WTC11 (cell line): ENCODE data around the gene RNF39. TPM values are rescaled to one million over a fixed set of nuclear protein-coding genes. Genes with fewer than 3 reads are reported as not detected.

Source experiments
- ATAC-seq: fragments of 200-7000 bp; cut with Tn5 transposase; 2 replicates; pipeline ENCODE4 v1.10.0; 2021; ENCODE audit warnings: mild to moderate bottlenecking, moderate library complexity
- CTCF ChIA-PET: fragments of 300-600 bp; sonication (Branson Sonifier 250); formaldehyde crosslinking; loops from one replicate; lab custom pipeline; 2021; ENCODE audit warnings: antibody characterized with exemption; lab: Charles Lee
- POLR2A ChIA-PET: fragments of 350-600 bp; sonication (Branson Sonifier 250); formaldehyde crosslinking; loops from one replicate; lab custom pipeline; 2021; ENCODE audit warnings: antibody characterized with exemption; lab: Charles Lee
- DNase-seq: peaks from one replicate; pipeline ENCODE4 v3.0.0; 2021; ENCODE audit warnings: low spot score
- H3K27ac Mint-ChIP-seq: 2 replicates; pipeline ENCODE4 v1.8.0; 2021; ENCODE audit warnings: mixed read lengths
- H3K27me3 Mint-ChIP-seq: 2 replicates; pipeline ENCODE4 v1.8.0; 2021; ENCODE audit warnings: low read depth, mild to moderate bottlenecking, moderate library complexity, mixed read lengths
- H3K36me3 Mint-ChIP-seq: 2 replicates; pipeline ENCODE4 v1.8.0; 2021; ENCODE audit warnings: mixed read lengths
- H3K4me1 Mint-ChIP-seq: 2 replicates; pipeline ENCODE4 v1.8.0; 2022; ENCODE audit warnings: mixed read lengths
- H3K4me3 Mint-ChIP-seq: 2 replicates; pipeline ENCODE4 v1.8.0; 2021; ENCODE audit warnings: mild to moderate bottlenecking, moderate library complexity, mixed read lengths
- H3K9me3 Mint-ChIP-seq: 2 replicates; pipeline ENCODE4 v1.8.0; 2021; ENCODE audit warnings: mixed read lengths
- AFF4 ChIP-seq: sonication (generic); formaldehyde crosslinking; IDR thresholded peaks from 2 replicates; pipeline ENCODE4 v1.8.1; 2023; ENCODE audit warnings: mild to moderate bottlenecking, missing genetic modification reagents, borderline replicate concordance
- E2F1 ChIP-seq: sonication (generic); formaldehyde crosslinking; IDR thresholded peaks from 2 replicates; pipeline ENCODE4 v1.8.0; 2022; ENCODE audit warnings: mild to moderate bottlenecking, missing genetic modification reagents
- ELF4 ChIP-seq: sonication (generic); formaldehyde crosslinking; IDR thresholded peaks from 2 replicates; pipeline ENCODE4 v1.8.1; 2022; ENCODE audit warnings: low read depth, mild to moderate bottlenecking, moderate library complexity, missing genetic modification reagents
- ETV6 ChIP-seq: sonication (generic); formaldehyde crosslinking; IDR thresholded peaks from 2 replicates; pipeline ENCODE4 v1.8.1; 2022; ENCODE audit warnings: mild to moderate bottlenecking, missing genetic modification reagents
- IRF2 ChIP-seq: sonication (generic); formaldehyde crosslinking; IDR thresholded peaks from 2 replicates; pipeline ENCODE4 v1.8.0; 2022; ENCODE audit warnings: low read depth, missing genetic modification reagents, borderline replicate concordance
- NFE2L1 ChIP-seq: sonication (generic); formaldehyde crosslinking; IDR thresholded peaks from 2 replicates; pipeline ENCODE4 v1.8.1; 2023; ENCODE audit warnings: missing genetic modification reagents
- NR1H2 ChIP-seq: sonication (generic); formaldehyde crosslinking; IDR thresholded peaks from 2 replicates; pipeline ENCODE4 v1.9.0; 2021; ENCODE audit warnings: mild to moderate bottlenecking, moderate library complexity, missing genetic modification reagents
- NR3C1 ChIP-seq: sonication (generic); formaldehyde crosslinking; conservative IDR thresholded peaks from 2 replicates; pipeline ENCODE4 v1.8.1; 2023; ENCODE audit warnings: low read depth, mild to moderate bottlenecking, missing genetic modification reagents
- PRRX2 ChIP-seq: fragments of 250-450 bp; sonication (Bioruptor Pico); IDR thresholded peaks from 2 replicates; pipeline ENCODE4 v1.8.0; 2021; ENCODE audit warnings: mild to moderate bottlenecking
- SMAD3 ChIP-seq: sonication (generic); formaldehyde crosslinking; IDR thresholded peaks from 2 replicates; pipeline ENCODE4 v1.8.0; 2022; ENCODE audit warnings: missing genetic modification reagents, mild to moderate bottlenecking, borderline replicate concordance
- ZNF121 ChIP-seq: sonication (generic); formaldehyde crosslinking; IDR thresholded peaks from 2 replicates; pipeline ENCODE4 v1.8.0; 2023; ENCODE audit warnings: missing genetic modification reagents
- ZNF416 ChIP-seq: fragments of 250-450 bp; sonication (Bioruptor Pico); IDR thresholded peaks from 2 replicates; pipeline ENCODE4 v1.9.0; 2021; ENCODE audit warnings: mild to moderate bottlenecking, inconsistent platforms
- total RNA-seq: library from RNA; stranded (reverse); gene quantifications from 3 replicates; pipeline ENCODE4 v1.2.3, GENCODE V29; 2021
- TF ChIP-seq, protein P1 (sequence below): fragments of 250-450 bp; sonication (Bioruptor Pico); IDR thresholded peaks from 2 replicates; pipeline ENCODE4 v1.9.0; 2021; ENCODE audit warnings: mild to moderate bottlenecking
- TF ChIP-seq, protein P2 (sequence below): fragments of 250-450 bp; sonication (Bioruptor Pico); IDR thresholded peaks from 2 replicates; pipeline ENCODE4 v1.8.0; 2021; ENCODE audit warnings: mild to moderate bottlenecking

RNF39 gene
- total RNA-seq, 1 experiment from 2014 or later: 5.1 TPM

- TF ChIP-seq E2F1 (CRISPR knock-in tag) (no peak), PRRX2 (CRISPR knock-in tag) (no peak), AFF4 (CRISPR knock-in tag) (no peak), NFE2L1 (CRISPR knock-in tag) (no peak), SMAD3 (CRISPR knock-in tag) (no peak)
- TF ChIP-seq, protein P1, sequence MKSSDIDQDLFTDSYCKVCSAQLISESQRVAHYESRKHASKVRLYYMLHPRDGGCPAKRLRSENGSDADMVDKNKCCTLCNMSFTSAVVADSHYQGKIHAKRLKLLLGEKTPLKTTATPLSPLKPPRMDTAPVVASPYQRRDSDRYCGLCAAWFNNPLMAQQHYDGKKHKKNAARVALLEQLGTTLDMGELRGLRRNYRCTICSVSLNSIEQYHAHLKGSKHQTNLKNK (CRISPR knock-in tag): no peak
Measured at GRCh38 chr6:30047220-30047619, 28.3 kb downstream of the RNF39 start (continued).

DNA sequence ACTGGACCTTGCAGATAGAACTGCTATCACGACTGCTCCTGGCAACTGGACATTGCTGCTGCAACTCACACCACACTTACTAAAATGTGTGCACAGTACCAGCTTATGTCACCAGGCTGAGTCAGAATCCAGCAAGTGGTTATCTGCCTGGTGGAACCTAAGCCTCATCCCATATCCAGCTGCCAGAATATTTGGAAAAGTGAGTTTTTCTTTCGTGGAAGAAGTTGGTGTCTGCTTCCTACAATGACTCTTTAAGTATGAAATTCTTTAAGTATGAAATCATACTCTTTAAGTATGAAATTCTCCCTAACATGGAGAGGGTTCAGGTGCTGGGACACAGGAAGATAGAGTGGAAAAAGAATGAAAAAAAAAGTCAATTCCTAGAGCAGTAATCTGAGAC lies 30.9 kb downstream of the RNF39 start:
- POLR2A ChIA-PET: interaction anchor here (0.9 kb wide), 1 partner anchor 57 kb away, joined by 3 read pairs; no protein-coding TSS in a partner anchor
- H3K36me3 Mint-ChIP-seq: no peaks in the 10 kb centered on the region

More for the DNA sequence above, 30.9 kb downstream of the RNF39 start:
- TF ChIP-seq, protein P2, sequence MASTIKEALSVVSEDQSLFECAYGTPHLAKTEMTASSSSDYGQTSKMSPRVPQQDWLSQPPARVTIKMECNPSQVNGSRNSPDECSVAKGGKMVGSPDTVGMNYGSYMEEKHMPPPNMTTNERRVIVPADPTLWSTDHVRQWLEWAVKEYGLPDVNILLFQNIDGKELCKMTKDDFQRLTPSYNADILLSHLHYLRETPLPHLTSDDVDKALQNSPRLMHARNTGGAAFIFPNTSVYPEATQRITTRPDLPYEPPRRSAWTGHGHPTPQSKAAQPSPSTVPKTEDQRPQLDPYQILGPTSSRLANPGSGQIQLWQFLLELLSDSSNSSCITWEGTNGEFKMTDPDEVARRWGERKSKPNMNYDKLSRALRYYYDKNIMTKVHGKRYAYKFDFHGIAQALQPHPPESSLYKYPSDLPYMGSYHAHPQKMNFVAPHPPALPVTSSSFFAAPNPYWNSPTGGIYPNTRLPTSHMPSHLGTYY: no peak
- no peak for TF ChIP-seq AFF4 (CRISPR knock-in tag)
- TF ChIP-seq ELF4: no peak
- TF ChIP-seq ZNF416 (CRISPR knock-in tag): no peak
- no peak for TF ChIP-seq ETV6
- TF ChIP-seq NR3C1 (CRISPR knock-in tag): no peak
- TF ChIP-seq NR1H2 (CRISPR knock-in tag): no peak
- TF ChIP-seq IRF2: no peak
- TF ChIP-seq ZNF121: no peak
- Mint-ChIP-seq H3K4me1 (no peaks in the 10 kb centered on the region), H3K27me3 (no peaks in the 10 kb centered on the region), H3K9me3 (no peaks in the 10 kb centered on the region), H3K27ac (no peak overlapping the region), H3K4me3 (no peak overlapping the region)
- DNase-seq: no peak
- ATAC-seq: no peak
- CTCF ChIA-PET: no interaction called here
